ENCODE measurements around the gene PSMA6.
"Not testable (repeated sequence)": the region's sequence is repeated elsewhere in the genome, so short reads cannot be mapped to it uniquely, and the experiment has no call there.

Gene PSMA6

GRCh38 chr14:35331605-35332516 is 39.7 kb downstream of the PSMA6 start:
- no peak for DNase-seq

DNA sequence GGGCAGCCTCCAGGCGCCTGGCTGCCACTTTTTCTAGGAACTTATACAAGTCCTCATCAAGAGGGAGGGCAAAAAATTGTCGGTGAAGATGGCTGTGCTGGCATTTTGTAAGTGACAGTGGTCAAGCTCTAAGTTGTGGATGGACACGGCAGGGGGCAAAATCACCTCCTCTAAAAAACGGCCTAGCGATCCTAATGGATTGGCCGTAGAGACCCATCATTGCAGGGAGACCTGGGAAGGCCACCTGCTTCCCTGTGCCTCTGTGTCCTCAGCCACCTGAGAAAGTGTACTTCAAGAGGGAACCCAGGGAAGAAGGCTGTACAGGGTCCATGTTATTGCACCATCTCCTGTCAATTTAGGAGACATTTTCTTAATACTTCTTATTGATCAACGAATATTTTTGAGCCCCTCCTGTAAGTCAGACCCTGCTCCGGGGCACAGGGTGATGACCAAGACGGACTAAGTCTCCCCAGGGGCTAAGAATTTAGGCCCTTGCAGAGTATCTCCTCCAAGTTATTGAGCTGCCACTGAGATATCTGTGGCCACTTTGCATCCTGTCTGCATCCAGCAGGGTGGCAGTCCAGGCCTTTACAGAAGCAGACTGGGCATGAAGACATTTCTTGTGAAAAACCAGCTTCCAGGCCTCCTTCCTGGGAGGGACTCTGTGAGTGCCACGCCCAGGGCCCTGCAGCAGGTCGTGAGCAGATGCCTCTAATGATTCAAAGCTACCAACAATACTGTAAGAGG is 40.5 kb downstream of the PSMA6 start:
- peak; percentile 35 for DNase-seq

DNA sequence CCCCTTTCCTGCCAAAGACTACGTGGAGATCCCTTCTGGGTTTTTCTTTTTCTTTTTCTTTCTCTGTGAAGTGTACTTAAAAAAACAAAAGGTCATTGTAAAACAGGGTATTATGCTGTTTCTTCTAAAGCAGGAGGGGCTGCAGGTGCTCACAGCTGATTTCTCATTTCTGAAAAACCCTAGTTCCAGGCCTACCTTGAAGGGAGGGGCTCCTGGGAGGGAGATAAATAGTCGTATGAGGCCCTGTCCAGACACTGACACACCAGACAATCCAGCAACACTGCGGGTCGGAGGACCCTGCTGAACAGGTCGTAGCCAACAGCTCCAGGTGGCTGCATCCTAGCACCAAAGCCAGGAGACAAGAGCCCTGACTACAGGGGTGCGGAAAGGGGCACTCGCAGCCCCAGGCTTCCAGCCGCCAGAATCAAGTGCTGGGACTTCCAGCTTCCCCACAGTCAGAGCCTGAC is 41.1 kb downstream of the PSMA6 start:
- no peak for DNase-seq

- DNase-seq, result peak; percentile 49
Observed at GRCh38 chr14:35333797-35334743, 41.9 kb downstream of the PSMA6 start.

GRCh38 chr14:35335388-35336092 is 43.4 kb downstream of the PSMA6 start:
- no peak for DNase-seq

- not testable (repeated sequence) for DNase-seq
Observed at GRCh38 chr14:35336171-35336493, 44.0 kb downstream of the PSMA6 start.

DNA sequence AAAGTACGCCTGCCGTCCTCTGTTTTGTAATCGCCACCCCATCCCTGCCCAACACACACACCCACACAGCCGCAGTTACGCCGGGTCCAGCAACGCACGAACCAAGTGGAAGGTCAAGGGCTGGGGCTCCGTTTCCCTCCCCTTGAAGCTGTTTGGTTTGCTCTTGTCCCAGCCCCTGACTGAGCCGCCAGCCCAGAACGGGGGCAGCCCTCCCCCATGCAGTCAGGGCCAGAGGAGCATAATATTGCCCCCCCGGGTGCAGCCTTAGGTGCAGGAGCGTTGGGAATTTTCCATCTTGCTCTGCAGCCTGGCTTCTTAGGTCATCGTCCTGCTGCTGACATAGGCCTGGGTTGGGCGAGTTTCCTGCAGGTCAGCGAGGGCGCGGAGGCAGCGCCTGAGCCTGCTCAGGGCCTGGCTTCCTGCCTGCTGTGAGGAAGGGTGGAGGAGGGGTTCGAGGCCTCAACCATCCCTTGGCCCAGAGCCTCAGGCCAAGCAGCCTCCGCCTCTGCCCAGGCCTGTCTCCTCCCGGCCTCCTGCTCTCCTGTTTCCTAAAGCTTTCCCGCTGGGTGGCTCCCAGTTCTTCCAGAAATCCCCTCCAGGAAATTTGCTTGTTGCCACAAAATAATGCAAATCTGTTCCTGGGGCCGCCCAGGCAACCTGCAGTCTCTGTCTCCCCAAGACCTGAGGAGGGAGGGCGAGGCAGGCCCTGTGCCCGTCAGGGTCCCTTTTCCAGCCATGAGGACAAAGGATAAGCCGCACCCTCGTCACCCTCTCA is 44.5 kb downstream of the PSMA6 start:
- DNase-seq, result no peak

GRCh38 chr14:35337269-35338255 is 45.4 kb downstream of the PSMA6 start:
- no peak for DNase-seq

DNA sequence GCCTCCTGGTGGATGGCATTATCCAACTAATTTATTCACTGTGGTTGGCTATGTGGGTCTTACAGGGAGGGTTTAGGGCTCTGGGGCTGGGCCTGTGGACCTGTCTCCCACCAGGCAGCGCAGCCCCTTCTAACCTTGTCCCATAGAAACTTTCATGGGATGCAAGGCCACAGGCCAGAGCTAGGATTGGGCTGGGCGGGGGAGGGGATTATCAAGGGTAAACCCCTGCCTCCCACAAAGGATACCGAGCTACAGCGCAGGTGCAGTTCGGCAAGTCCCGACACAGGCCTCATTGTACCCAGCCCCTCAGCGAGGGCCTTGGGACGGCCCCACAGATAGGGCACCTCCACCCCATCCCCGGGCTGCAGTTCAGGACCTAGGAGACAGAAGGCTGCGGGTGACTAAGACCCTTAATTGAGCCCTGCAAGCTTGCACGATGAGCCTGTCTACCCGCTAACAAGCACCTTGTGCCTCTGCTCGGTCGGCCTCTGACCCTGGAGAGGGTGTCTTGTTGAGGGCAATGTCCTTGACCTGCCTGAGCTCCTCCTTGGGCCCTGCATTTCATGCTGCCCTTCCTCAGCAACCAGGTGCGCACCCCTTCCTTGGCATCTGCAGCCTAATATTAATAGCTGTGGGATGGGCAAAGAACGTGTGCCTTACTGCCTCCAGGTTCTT is 46.7 kb downstream of the PSMA6 start:
- no peak for DNase-seq

DNA sequence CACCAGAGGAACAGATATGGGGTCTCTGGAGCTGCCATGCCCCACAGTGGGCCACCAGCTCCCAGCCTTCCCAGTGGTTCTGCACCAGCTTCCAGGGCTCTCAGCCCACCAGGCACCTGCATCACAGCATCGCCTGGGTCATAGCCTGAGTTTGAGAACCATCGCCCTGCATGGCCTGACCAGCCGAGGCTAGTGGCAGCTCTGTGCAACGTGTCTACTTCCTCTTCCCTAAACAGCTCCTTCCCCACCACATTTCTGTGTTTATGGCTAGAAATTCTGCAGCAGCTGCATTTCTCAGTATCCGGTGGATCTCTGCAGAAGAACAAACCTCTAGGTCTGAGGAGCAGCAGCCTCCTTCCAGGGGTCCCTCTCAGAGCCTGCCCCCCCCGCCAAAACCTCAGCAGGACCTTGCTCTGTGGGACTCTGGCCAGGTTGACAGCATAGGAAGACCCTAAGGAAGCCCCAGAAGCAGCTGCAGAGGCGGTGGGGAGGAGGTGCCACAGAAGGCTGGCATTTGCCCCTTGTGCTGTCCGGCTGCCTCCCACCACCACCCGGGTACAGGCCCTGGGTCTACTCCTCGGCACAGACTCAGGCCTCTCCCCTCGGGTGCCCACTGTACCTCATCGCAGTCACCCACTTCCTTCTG is 47.7 kb downstream of the PSMA6 start:
- no peak for DNase-seq

DNA sequence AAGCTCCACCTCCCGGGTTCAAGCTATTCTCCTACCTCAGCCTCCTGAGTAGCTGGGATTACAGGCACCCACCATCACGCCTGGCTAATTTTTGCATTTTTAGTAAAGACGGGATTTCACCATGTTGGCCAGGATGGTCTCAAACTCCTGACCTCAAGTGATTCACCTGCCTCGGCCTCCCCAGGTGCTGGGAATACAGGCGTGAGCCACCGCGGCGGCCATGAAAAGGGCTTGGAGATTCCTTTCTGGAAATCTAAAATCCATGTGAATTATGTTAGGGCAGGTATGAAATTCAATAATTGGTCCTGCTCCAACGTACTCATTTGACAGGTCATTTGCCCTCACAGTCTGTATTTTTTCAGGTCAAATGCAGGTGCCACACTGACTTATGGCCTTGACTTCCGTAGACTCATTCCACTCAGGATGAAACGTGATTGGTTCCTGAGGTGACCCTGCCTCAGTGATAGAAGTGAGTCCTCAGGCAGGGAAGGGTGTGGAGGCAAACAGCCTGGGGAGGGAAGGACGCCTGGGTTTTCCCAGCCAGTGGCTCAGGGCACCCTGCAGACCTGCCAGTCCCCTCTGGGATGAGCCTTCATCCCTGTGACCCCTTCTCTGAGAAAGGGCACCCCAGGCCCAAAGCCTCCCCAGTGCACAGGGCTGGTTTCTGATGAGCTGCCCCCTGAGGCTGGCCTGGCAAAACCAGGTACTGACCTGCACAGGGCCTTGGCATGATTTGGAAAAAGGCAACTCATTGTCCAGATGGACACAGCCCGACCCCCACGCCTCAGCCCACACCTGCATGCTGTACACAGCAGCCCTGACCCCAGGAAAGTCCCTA is 48.7 kb downstream of the PSMA6 start:
- DNase-seq, result no peak

DNA sequence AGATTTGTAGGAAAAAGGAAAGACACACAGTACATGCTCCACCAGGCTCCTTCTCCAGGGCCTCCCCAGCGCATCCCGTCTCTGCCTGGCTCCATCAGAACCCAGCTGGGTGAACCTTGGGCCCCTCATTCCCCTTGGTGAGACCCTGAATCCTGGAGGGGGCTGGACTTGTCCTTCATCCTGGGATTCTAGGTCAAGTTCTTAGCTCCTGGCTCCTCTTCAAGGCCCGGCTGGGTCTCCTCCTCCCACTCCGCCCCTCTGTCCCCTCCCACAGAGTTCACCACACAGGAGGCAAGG is 49.2 kb downstream of the PSMA6 start:
- DNase-seq, result no peak

GRCh38 chr14:35341751-35342488 is 49.7 kb downstream of the PSMA6 start:
- peak; percentile 35 for DNase-seq

- no peak for DNase-seq
Observed at GRCh38 chr14:35342489-35343010, 50.4 kb downstream of the PSMA6 start.

DNA sequence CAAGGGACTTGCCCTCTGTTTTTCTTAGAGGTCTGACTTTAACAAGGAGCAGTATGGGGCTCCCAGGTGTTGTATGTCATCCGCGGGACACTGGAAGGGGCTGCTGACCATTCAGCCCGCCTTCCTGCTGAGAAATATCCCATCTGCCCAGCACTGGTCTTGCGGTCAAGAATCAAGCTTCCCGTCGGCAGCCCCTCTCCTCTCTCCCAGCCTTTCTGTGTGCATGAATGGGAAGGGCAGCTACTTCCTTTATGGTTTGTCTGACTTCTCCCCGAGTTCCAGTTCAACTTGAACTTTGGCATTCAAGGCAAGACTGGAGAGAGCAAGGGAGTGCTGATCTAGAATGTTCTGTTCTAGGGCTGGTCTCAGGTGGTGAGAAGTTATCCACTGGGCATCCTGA is 51.5 kb downstream of the PSMA6 start:
- no peak for DNase-seq

DNA sequence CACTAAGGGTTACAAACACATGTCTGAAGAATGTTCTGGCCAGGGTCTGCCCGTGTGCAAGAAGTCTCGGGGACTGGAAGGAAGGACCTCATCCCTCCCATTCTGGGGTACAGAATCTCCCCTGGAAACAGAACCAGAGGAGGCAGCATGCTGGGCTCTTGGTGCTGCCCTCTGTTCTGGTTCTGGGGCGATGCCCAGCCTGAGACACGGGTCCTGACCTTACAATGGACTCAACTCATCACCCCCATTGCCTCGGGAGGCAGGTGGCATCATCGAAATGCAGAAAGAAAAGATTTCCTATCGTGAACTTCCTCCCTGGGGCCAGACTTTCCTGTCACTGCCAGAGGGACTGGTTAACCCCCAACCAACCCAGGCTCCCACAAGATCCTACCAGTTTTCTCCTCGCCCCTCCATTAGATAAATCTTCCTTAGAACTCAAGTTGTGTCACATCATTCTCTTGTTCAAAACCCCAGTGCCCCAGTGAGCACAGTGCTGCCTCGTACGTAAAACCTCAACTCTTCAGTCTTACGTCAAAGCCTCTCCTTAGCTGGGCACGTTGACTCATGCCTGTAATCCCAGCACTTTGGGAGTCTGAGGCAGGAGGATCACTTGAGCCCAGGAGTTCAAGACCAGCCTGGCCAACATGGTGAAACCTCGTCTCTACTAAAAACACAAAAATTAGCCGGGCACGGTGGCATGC is 52.1 kb downstream of the PSMA6 start:
- no peak for DNase-seq
